Liver (tissue), 9 donors: ENCODE results near the gene DYRK1B. TPM values are rescaled to one million over a fixed set of nuclear protein-coding genes. Genes with fewer than 3 reads are reported as not detected.

ENCODE experiments used
- DNase-seq: peaks from one replicate; pipeline ENCODE4 v3.0.0-alpha.2; 2017; ENCODE audit warnings: low spot score
- H3K27ac ChIP-seq, 2 donors: one replicate each; pipeline ENCODE4 v1.7.0; 2013; ENCODE audit warnings: inconsistent platforms in 2 of 2, low read length in 2 of 2, control low read depth in 1 of 2, low read depth in 1 of 2, mild to moderate bottlenecking in 1 of 2
- H3K27me3 ChIP-seq, 4 donors: one replicate each; pipeline versions ENCODE4 v1.6.1 to v1.7.0; 2013; ENCODE audit warnings: low read length in 3 of 4, inconsistent platforms in 1 of 4, mild to moderate bottlenecking in 1 of 4, moderate library complexity in 1 of 4; ENCODE audit not compliant: control insufficient read depth in 4 of 4, insufficient read depth in 4 of 4
- H3K36me3 ChIP-seq, 4 donors: one replicate each; pipeline versions ENCODE4 v1.6.1 to v1.7.0; 2013; ENCODE audit warnings: low read length in 3 of 4, mild to moderate bottlenecking in 3 of 4, low read depth in 1 of 4, moderate library complexity in 1 of 4; ENCODE audit not compliant: control insufficient read depth in 4 of 4, insufficient read depth in 3 of 4
- H3K4me1 ChIP-seq, 4 donors: one replicate each; pipeline versions ENCODE4 v1.6.1 to v1.7.0; 2013; ENCODE audit warnings: low read length in 3 of 4, mild to moderate bottlenecking in 3 of 4, moderate library complexity in 1 of 4; ENCODE audit not compliant: control insufficient read depth in 4 of 4, insufficient read depth in 4 of 4
- H3K4me3 ChIP-seq, 3 donors: one replicate each; pipeline versions ENCODE4 v1.6.1 to v1.7.0; 2013; ENCODE audit warnings: low read length in 3 of 3, control low read depth in 1 of 3, low read depth in 1 of 3, mild to moderate bottlenecking in 1 of 3
- H3K9ac ChIP-seq, 2 donors: one replicate each; pipeline ENCODE4 v1.7.0; 2013; ENCODE audit warnings: low read length in 2 of 2, mild to moderate bottlenecking in 2 of 2, moderate library complexity in 2 of 2, control low read depth in 1 of 2, low read depth in 1 of 2
- H3K9me3 ChIP-seq, 4 donors: one replicate each; pipeline versions ENCODE4 v1.6.1 to v1.7.0; 2013; ENCODE audit warnings: low read length in 3 of 4; ENCODE audit not compliant: control insufficient read depth in 4 of 4
- CTCF ChIP-seq: fragments of 150-350 bp; IDR thresholded peaks from 2 replicates; pipeline ENCODE4 v1.5.1; 2017; ENCODE audit warnings: improper control_type of control experiment, low read depth, low read length; ENCODE audit not compliant: missing input control
- EGR1 ChIP-seq, 2 donors: IDR thresholded peaks; 2 replicates each; pipeline ENCODE4 v1.6.1; 2016 to 2018; ENCODE audit warnings: antibody characterized with exemption in 2 of 2, low read depth in 2 of 2
- FOXA1 ChIP-seq: IDR thresholded peaks from 2 replicates; pipeline ENCODE4 v1.6.1; 2016; ENCODE audit warnings: antibody characterized with exemption
- GABPA ChIP-seq, 2 donors: IDR thresholded peaks in 1 of 2; conservative IDR thresholded peaks in 1 of 2; 2 replicates each; pipeline ENCODE4 v1.6.1; 2016; ENCODE audit warnings: antibody characterized with exemption in 2 of 2, mild to moderate bottlenecking in 1 of 2, moderate library complexity in 1 of 2
- HNF4A ChIP-seq, 2 donors: conservative IDR thresholded peaks; 2 replicates each; pipeline ENCODE4 v1.6.1; 2016; ENCODE audit warnings: antibody characterized with exemption in 2 of 2, mild to moderate bottlenecking in 2 of 2
- HNF4G ChIP-seq: IDR thresholded peaks from 2 replicates; pipeline ENCODE4 v1.6.1; 2016; ENCODE audit warnings: antibody characterized with exemption
- JUND ChIP-seq, 2 donors: IDR thresholded peaks; 2 replicates each; pipeline ENCODE4 v1.6.1; 2016; ENCODE audit warnings: antibody characterized with exemption in 2 of 2
- NR2F2 ChIP-seq: IDR thresholded peaks from 2 replicates; pipeline ENCODE4 v1.6.1; 2016; ENCODE audit warnings: antibody characterized with exemption
- RAD21 ChIP-seq, 2 donors: IDR thresholded peaks; 2 replicates each; pipeline ENCODE4 v1.6.1; 2016; ENCODE audit warnings: antibody characterized with exemption in 2 of 2, mild to moderate bottlenecking in 2 of 2
- RXRA ChIP-seq, 2 donors: IDR thresholded peaks; 2 replicates each; pipeline ENCODE4 v1.6.1; 2017 to 2018; ENCODE audit warnings: antibody characterized with exemption in 2 of 2, mild to moderate bottlenecking in 1 of 2
- SP1 ChIP-seq: IDR thresholded peaks from 2 replicates; pipeline ENCODE4 v1.6.1; 2018; ENCODE audit warnings: antibody characterized with exemption, mild to moderate bottlenecking
- TAF1 ChIP-seq: conservative IDR thresholded peaks from 2 replicates; pipeline ENCODE4 v1.6.1; 2016; ENCODE audit warnings: antibody characterized with exemption, mild to moderate bottlenecking
- WGBS: extraction: QIAGEN DNeasy Blood & Tissue Kit; methylation state at CpG from one replicate; pipeline ENCODE4 v1.1.7; 2013; 5-methylcytosine and 5-hydroxymethylcytosine counted together
- polyA plus RNA-seq, 2 donors: library from polyadenylated mRNA; stranded (reverse) in 1 of 2; unstranded in 1 of 2; fragments of 200-250 nt in 1 of 2; fragments of >200 nt in 1 of 2; fragmentation: Nextera tagmentation in 1 of 2; extraction: Ambion mirVana in 1 of 2; gene quantifications; one replicate each; pipeline versions ENCODE4 v1.2.1 to v1.2.3, GENCODE V29; 2013 to 2015
- total RNA-seq, 2 donors: library from RNA; depleted of rRNA; stranded (reverse); fragments of >200 nt; gene quantifications; one replicate each; pipeline ENCODE4 v1.2.3, GENCODE V29; 2014
- TF ChIP-seq, protein P1 (sequence below): IDR thresholded peaks from 2 replicates; pipeline ENCODE4 v1.6.1; 2016; ENCODE audit warnings: antibody characterized with exemption
- TF ChIP-seq, protein P2 (sequence below): IDR thresholded peaks from 2 replicates; pipeline ENCODE4 v1.6.1; 2016; ENCODE audit warnings: antibody characterized with exemption, mild to moderate bottlenecking
- TF ChIP-seq, protein P3 (sequence below): IDR thresholded peaks from 2 replicates; pipeline ENCODE4 v1.6.1; 2016; ENCODE audit warnings: antibody characterized with exemption
- donor health status: healthy.
- donor health status: healthy.
- donor health status: healthy.
- donor health status: healthy.
- donor health status: healthy.

The DYRK1B gene
- total and polyA plus RNA-seq, 4 donors, result 2.8 to 7.6 (median 3.2) TPM

DNA sequence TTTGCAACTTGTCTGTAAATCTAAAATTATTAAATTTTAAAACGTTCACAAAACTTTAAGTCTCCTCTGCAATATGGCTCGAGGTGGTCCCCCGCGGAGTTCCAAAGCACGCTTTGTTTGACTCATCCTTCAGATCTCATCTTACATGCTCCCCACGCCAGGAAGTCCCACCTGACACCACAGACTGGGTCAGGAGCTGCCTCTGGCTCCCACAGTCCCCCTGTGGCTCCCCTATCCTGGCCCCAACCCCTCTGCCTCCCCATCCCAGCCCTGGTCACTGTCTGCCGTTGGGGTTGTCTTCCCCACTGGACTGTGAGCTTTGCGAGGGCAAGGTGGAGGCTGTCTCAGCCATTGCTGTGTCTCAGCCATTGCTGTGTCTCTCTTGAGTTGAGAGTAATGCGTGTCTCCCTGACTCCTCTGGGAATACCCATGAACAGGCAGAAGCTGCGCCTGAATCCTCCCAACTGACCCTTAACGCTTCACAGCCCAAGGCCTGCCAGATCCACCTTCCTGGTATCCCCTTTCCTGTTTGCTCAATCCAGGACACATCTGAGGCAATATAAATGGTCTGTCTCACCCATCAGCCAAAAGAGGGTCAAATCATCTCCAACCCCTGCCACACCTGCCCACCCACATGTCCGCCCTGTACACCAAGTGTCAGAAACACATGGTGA, 15.9 kb downstream of the DYRK1B start:
- 94% methylated on average over 12 of the region's 12 CpGs for WGBS
- H3K9me3 ChIP-seq, result no peaks in the 10 kb centered on the region
- no peak for DNase-seq
- H3K4me3 ChIP-seq, result no peak overlapping the region
- no peak overlapping the region for H3K27ac ChIP-seq
- H3K36me3 ChIP-seq, result peaks cover 0 to 3% (median 0%) of the 10 kb centered on the region in 4 donors
- H3K4me1 ChIP-seq, result no peaks in the 10 kb centered on the region
- no peaks in the 10 kb centered on the region for H3K27me3 ChIP-seq
- TF ChIP-seq, protein P1, sequence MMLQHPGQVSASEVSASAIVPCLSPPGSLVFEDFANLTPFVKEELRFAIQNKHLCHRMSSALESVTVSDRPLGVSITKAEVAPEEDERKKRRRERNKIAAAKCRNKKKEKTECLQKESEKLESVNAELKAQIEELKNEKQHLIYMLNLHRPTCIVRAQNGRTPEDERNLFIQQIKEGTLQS, result no peak
- no peak for TF ChIP-seq CTCF
- no peak for TF ChIP-seq FOXA1
- no peak for TF ChIP-seq RXRA (IDR thresholded peaks at IDR 0.05)
- no peak for TF ChIP-seq HNF4A (conservative IDR thresholded peaks at IDR 0.05)
- H3K9ac ChIP-seq, result no peak overlapping the region

DNA sequence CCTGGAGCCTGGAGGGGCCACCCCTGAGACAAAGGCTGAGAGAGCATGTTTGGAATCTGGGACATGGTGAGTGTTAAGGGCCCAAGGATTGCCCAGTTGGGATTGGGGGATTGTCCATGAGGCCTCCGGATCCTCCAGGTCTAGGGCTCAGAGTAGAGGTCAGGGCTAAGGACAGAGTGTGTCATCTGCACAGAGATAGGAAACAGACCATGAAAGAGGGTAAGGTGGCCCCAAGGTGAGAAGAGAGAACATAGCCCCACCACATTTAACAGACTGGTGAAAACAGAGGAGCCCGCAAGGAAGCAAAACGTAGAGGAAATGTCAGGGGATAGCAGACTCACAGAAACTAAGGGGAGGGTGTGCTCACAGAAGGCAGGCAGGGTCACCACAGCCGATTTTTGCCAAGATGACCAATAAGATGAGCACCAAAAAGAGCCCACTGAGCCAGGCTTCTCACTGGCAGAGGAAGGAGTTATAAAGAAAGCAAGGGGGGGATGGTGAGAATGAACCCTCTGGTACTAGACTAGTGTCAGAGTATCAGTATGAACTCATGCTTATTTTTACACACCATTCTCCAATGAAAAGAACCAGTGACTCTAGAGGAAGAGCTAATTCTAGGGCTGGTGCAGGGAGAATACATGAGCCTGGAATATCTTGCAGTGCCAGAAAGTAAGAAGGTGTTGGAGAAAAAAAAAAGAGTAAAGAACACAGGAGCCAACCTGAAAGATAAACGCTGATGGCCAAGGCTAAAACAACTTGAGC, 17.5 kb downstream of the DYRK1B start:
- Histone ChIP-seq H3K9me3 (no peaks in the 10 kb centered on the region), H3K36me3 (peaks cover 0 to 3% (median 0%) of the 10 kb centered on the region in 4 donors), H3K27ac (no peak overlapping the region), H3K4me1 (no peaks in the 10 kb centered on the region), H3K4me3 (no peak overlapping the region), H3K27me3 (no peaks in the 10 kb centered on the region), H3K9ac (no peak overlapping the region)
- TF ChIP-seq HNF4A (conservative IDR thresholded peaks at IDR 0.05) (no peak), CTCF (no peak), HNF4G (no peak), SP1 (no peak), TAF1 (no peak)
- no peak for DNase-seq
- 90% methylated on average over 5 of the region's 5 CpGs for WGBS

DNA sequence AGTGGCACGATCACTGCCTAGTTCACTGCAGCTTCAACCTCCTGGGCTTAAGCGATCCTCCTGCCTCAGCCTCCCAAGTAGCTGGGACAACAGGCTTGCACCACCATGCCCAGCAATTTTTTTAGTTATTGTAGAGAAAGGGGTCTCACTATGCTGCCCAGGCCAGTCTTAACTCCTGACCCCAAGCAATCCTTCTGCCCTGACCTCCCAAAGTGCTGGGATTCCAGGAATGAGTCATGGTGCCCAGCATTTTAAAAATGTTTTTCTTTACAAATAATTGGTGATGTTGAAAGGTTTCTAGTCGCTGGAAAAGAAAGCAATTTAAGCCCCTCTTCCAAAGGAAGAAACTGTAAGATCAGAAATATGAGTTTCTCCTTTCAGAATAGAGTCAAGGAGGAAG, 19.4 kb downstream of the DYRK1B start:
- H3K9me3 ChIP-seq, result no peaks in the 10 kb centered on the region
- DNase-seq, result no peak
- TF ChIP-seq SP1, result no peak
- TF ChIP-seq, protein P2, sequence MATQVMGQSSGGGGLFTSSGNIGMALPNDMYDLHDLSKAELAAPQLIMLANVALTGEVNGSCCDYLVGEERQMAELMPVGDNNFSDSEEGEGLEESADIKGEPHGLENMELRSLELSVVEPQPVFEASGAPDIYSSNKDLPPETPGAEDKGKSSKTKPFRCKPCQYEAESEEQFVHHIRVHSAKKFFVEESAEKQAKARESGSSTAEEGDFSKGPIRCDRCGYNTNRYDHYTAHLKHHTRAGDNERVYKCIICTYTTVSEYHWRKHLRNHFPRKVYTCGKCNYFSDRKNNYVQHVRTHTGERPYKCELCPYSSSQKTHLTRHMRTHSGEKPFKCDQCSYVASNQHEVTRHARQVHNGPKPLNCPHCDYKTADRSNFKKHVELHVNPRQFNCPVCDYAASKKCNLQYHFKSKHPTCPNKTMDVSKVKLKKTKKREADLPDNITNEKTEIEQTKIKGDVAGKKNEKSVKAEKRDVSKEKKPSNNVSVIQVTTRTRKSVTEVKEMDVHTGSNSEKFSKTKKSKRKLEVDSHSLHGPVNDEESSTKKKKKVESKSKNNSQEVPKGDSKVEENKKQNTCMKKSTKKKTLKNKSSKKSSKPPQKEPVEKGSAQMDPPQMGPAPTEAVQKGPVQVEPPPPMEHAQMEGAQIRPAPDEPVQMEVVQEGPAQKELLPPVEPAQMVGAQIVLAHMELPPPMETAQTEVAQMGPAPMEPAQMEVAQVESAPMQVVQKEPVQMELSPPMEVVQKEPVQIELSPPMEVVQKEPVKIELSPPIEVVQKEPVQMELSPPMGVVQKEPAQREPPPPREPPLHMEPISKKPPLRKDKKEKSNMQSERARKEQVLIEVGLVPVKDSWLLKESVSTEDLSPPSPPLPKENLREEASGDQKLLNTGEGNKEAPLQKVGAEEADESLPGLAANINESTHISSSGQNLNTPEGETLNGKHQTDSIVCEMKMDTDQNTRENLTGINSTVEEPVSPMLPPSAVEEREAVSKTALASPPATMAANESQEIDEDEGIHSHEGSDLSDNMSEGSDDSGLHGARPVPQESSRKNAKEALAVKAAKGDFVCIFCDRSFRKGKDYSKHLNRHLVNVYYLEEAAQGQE, result no peak
- no peak for TF ChIP-seq JUND (IDR thresholded peaks at IDR 0.05)
- TF ChIP-seq HNF4A (conservative IDR thresholded peaks at IDR 0.05), result no peak
- TF ChIP-seq RAD21 (IDR thresholded peaks at IDR 0.05), result no peak
- no peak for TF ChIP-seq EGR1 (IDR thresholded peaks at IDR 0.05; ENCODE audit: low read depth in 2 of 2)
- TF ChIP-seq, protein P3, sequence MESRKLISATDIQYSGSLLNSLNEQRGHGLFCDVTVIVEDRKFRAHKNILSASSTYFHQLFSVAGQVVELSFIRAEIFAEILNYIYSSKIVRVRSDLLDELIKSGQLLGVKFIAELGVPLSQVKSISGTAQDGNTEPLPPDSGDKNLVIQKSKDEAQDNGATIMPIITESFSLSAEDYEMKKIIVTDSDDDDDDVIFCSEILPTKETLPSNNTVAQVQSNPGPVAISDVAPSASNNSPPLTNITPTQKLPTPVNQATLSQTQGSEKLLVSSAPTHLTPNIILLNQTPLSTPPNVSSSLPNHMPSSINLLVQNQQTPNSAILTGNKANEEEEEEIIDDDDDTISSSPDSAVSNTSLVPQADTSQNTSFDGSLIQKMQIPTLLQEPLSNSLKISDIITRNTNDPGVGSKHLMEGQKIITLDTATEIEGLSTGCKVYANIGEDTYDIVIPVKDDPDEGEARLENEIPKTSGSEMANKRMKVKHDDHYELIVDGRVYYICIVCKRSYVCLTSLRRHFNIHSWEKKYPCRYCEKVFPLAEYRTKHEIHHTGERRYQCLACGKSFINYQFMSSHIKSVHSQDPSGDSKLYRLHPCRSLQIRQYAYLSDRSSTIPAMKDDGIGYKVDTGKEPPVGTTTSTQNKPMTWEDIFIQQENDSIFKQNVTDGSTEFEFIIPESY, result no peak
- no peak for TF ChIP-seq TAF1
- no peak for TF ChIP-seq NR2F2
- TF ChIP-seq GABPA (IDR thresholded peaks at IDR 0.05 in 1 of 2, conservative IDR thresholded peaks at IDR 0.05 in 1 of 2), result no peak

More for the DNA sequence above, 19.4 kb downstream of the DYRK1B start:
- 91% methylated on average over 3 of the region's 3 CpGs for WGBS
- Histone ChIP-seq H3K27me3 (no peaks in the 10 kb centered on the region), H3K4me1 (no peaks in the 10 kb centered on the region), H3K36me3 (peaks cover 0 to 3% (median 0%) of the 10 kb centered on the region in 4 donors), H3K4me3 (no peak overlapping the region), H3K9ac (no peak overlapping the region), H3K27ac (no peak overlapping the region)
